Liver (tissue), 9 donors: ENCODE measurements around the gene DOCK2. TPM values are rescaled to one million over a fixed set of nuclear protein-coding genes. Genes with fewer than 3 reads are reported as not detected.

ENCODE experiments used
- DNase-seq: peaks from one replicate; pipeline ENCODE4 v3.0.0-alpha.2; 2017; ENCODE audit warnings: low spot score
- H3K27ac ChIP-seq, 2 donors: one replicate each; pipeline ENCODE4 v1.7.0; 2013; ENCODE audit warnings: inconsistent platforms in 2 of 2, low read length in 2 of 2, control low read depth in 1 of 2, low read depth in 1 of 2, mild to moderate bottlenecking in 1 of 2
- H3K27me3 ChIP-seq, 4 donors: one replicate each; pipeline versions ENCODE4 v1.6.1 to v1.7.0; 2013; ENCODE audit warnings: low read length in 3 of 4, inconsistent platforms in 1 of 4, mild to moderate bottlenecking in 1 of 4, moderate library complexity in 1 of 4; ENCODE audit not compliant: control insufficient read depth in 4 of 4, insufficient read depth in 4 of 4
- H3K36me3 ChIP-seq, 4 donors: one replicate each; pipeline versions ENCODE4 v1.6.1 to v1.7.0; 2013; ENCODE audit warnings: low read length in 3 of 4, mild to moderate bottlenecking in 3 of 4, low read depth in 1 of 4, moderate library complexity in 1 of 4; ENCODE audit not compliant: control insufficient read depth in 4 of 4, insufficient read depth in 3 of 4
- H3K4me1 ChIP-seq, 4 donors: one replicate each; pipeline versions ENCODE4 v1.6.1 to v1.7.0; 2013; ENCODE audit warnings: low read length in 3 of 4, mild to moderate bottlenecking in 3 of 4, moderate library complexity in 1 of 4; ENCODE audit not compliant: control insufficient read depth in 4 of 4, insufficient read depth in 4 of 4
- H3K4me3 ChIP-seq, 3 donors: one replicate each; pipeline versions ENCODE4 v1.6.1 to v1.7.0; 2013; ENCODE audit warnings: low read length in 3 of 3, control low read depth in 1 of 3, low read depth in 1 of 3, mild to moderate bottlenecking in 1 of 3
- H3K9ac ChIP-seq, 2 donors: one replicate each; pipeline ENCODE4 v1.7.0; 2013; ENCODE audit warnings: low read length in 2 of 2, mild to moderate bottlenecking in 2 of 2, moderate library complexity in 2 of 2, control low read depth in 1 of 2, low read depth in 1 of 2
- H3K9me3 ChIP-seq, 4 donors: one replicate each; pipeline versions ENCODE4 v1.6.1 to v1.7.0; 2013; ENCODE audit warnings: low read length in 3 of 4; ENCODE audit not compliant: control insufficient read depth in 4 of 4
- ATF3 ChIP-seq: IDR thresholded peaks from 2 replicates; pipeline ENCODE4 v1.6.1; 2016; ENCODE audit warnings: antibody characterized with exemption
- CTCF ChIP-seq: fragments of 150-350 bp; IDR thresholded peaks from 2 replicates; pipeline ENCODE4 v1.5.1; 2017; ENCODE audit warnings: improper control_type of control experiment, low read depth, low read length; ENCODE audit not compliant: missing input control
- EGR1 ChIP-seq, 2 donors: IDR thresholded peaks; 2 replicates each; pipeline ENCODE4 v1.6.1; 2016 to 2018; ENCODE audit warnings: antibody characterized with exemption in 2 of 2, low read depth in 2 of 2
- FOXA1 ChIP-seq: IDR thresholded peaks from 2 replicates; pipeline ENCODE4 v1.6.1; 2016; ENCODE audit warnings: antibody characterized with exemption
- FOXA2 ChIP-seq: IDR thresholded peaks from 2 replicates; pipeline ENCODE4 v1.6.1; 2016; ENCODE audit warnings: antibody characterized with exemption
- HNF4A ChIP-seq, 2 donors: conservative IDR thresholded peaks; 2 replicates each; pipeline ENCODE4 v1.6.1; 2016; ENCODE audit warnings: antibody characterized with exemption in 2 of 2, mild to moderate bottlenecking in 2 of 2
- HNF4G ChIP-seq: IDR thresholded peaks from 2 replicates; pipeline ENCODE4 v1.6.1; 2016; ENCODE audit warnings: antibody characterized with exemption
- JUND ChIP-seq, 2 donors: IDR thresholded peaks; 2 replicates each; pipeline ENCODE4 v1.6.1; 2016; ENCODE audit warnings: antibody characterized with exemption in 2 of 2
- MAX ChIP-seq: IDR thresholded peaks from 2 replicates; pipeline ENCODE4 v1.6.1; 2016; ENCODE audit warnings: antibody characterized with exemption
- NR2F2 ChIP-seq: IDR thresholded peaks from 2 replicates; pipeline ENCODE4 v1.6.1; 2016; ENCODE audit warnings: antibody characterized with exemption
- RAD21 ChIP-seq, 2 donors: IDR thresholded peaks; 2 replicates each; pipeline ENCODE4 v1.6.1; 2016; ENCODE audit warnings: antibody characterized with exemption in 2 of 2, mild to moderate bottlenecking in 2 of 2
- REST ChIP-seq: IDR thresholded peaks from 2 replicates; pipeline ENCODE4 v1.6.1; 2016; ENCODE audit warnings: antibody characterized with exemption, mild to moderate bottlenecking
- RXRA ChIP-seq, 2 donors: IDR thresholded peaks; 2 replicates each; pipeline ENCODE4 v1.6.1; 2017 to 2018; ENCODE audit warnings: antibody characterized with exemption in 2 of 2, mild to moderate bottlenecking in 1 of 2
- SP1 ChIP-seq: IDR thresholded peaks from 2 replicates; pipeline ENCODE4 v1.6.1; 2018; ENCODE audit warnings: antibody characterized with exemption, mild to moderate bottlenecking
- TAF1 ChIP-seq: conservative IDR thresholded peaks from 2 replicates; pipeline ENCODE4 v1.6.1; 2016; ENCODE audit warnings: antibody characterized with exemption, mild to moderate bottlenecking
- YY1 ChIP-seq: IDR thresholded peaks from 2 replicates; pipeline ENCODE4 v1.6.1; 2016; ENCODE audit warnings: antibody characterized with exemption, mild to moderate bottlenecking
- ZBTB33 ChIP-seq: IDR thresholded peaks from 2 replicates; pipeline ENCODE4 v1.6.1; 2016; ENCODE audit warnings: antibody characterized with exemption
- WGBS: extraction: QIAGEN DNeasy Blood & Tissue Kit; methylation state at CpG from one replicate; pipeline ENCODE4 v1.1.7; 2013; 5-methylcytosine and 5-hydroxymethylcytosine counted together
- polyA plus RNA-seq, 2 donors: library from polyadenylated mRNA; stranded (reverse) in 1 of 2; unstranded in 1 of 2; fragments of 200-250 nt in 1 of 2; fragments of >200 nt in 1 of 2; fragmentation: Nextera tagmentation in 1 of 2; extraction: Ambion mirVana in 1 of 2; gene quantifications; one replicate each; pipeline versions ENCODE4 v1.2.1 to v1.2.3, GENCODE V29; 2013 to 2015
- total RNA-seq, 2 donors: library from RNA; depleted of rRNA; stranded (reverse); fragments of >200 nt; gene quantifications; one replicate each; pipeline ENCODE4 v1.2.3, GENCODE V29; 2014
- donor health status: healthy.
- donor health status: healthy.
- donor health status: healthy.
- donor health status: healthy.
- donor health status: healthy.

DOCK2 gene
- total and polyA plus RNA-seq, 4 donors: 2.3 to 26.6 (median 8.2) TPM

GRCh38 chr5:169606279-169606678 lies 30.8 kb upstream of the DOCK2 start (continued):
- TF ChIP-seq ATF3: no peak
- no peak for TF ChIP-seq MAX

GRCh38 chr5:169607882-169608281 lies 29.2 kb upstream of the DOCK2 start:
- Histone ChIP-seq H3K9me3 (no peaks in the 10 kb centered on the region), H3K9ac (no peak overlapping the region), H3K27me3 (peaks cover 0 to 3% (median 0%) of the 10 kb centered on the region in 4 donors), H3K4me1 (no peaks in the 10 kb centered on the region), H3K4me3 (no peak overlapping the region), H3K36me3 (peaks cover 0 to 2% (median 0%) of the 10 kb centered on the region in 4 donors), H3K27ac (no peak overlapping the region)
- WGBS: 75% methylated on average over 2 of the region's 2 CpGs
- TF ChIP-seq ZBTB33: no peak
- TF ChIP-seq HNF4A (conservative IDR thresholded peaks at IDR 0.05): no peak
- no peak for TF ChIP-seq FOXA2
- no peak for TF ChIP-seq JUND (IDR thresholded peaks at IDR 0.05)
- no peak for TF ChIP-seq YY1
- TF ChIP-seq ATF3: no peak
- TF ChIP-seq TAF1: no peak
- TF ChIP-seq NR2F2: no peak
- no peak for TF ChIP-seq FOXA1
- no peak for TF ChIP-seq HNF4G
- no peak for TF ChIP-seq MAX
- no peak for TF ChIP-seq EGR1 (IDR thresholded peaks at IDR 0.05; ENCODE audit: low read depth in 2 of 2)
- TF ChIP-seq RAD21 (IDR thresholded peaks at IDR 0.05): no peak
- TF ChIP-seq SP1: no peak
- no peak for TF ChIP-seq RXRA (IDR thresholded peaks at IDR 0.05)
- TF ChIP-seq REST: no peak
- no peak for DNase-seq

- H3K4me3 ChIP-seq: no peak overlapping the region
- 68% methylated on average over 3 of the region's 3 CpGs for WGBS
- no peak for DNase-seq
- TF ChIP-seq HNF4G: no peak
- TF ChIP-seq ZBTB33: no peak
- TF ChIP-seq EGR1 (IDR thresholded peaks at IDR 0.05; ENCODE audit: low read depth in 2 of 2): no peak
- TF ChIP-seq YY1: no peak
- TF ChIP-seq NR2F2: no peak
- TF ChIP-seq CTCF: no peak
- TF ChIP-seq SP1: no peak
- no peak for TF ChIP-seq JUND (IDR thresholded peaks at IDR 0.05)
- TF ChIP-seq HNF4A (conservative IDR thresholded peaks at IDR 0.05): no peak
- TF ChIP-seq MAX: no peak
- no peak for TF ChIP-seq RXRA (IDR thresholded peaks at IDR 0.05)
- no peak for TF ChIP-seq RAD21 (IDR thresholded peaks at IDR 0.05)
Observed at GRCh38 chr5:169609716-169610115, 27.4 kb upstream of the DOCK2 start.

More at GRCh38 chr5:169609716-169610115, 27.4 kb upstream of the DOCK2 start:
- no peak overlapping the region for H3K9ac ChIP-seq
- H3K27me3 ChIP-seq: peaks cover 0 to 3% (median 0%) of the 10 kb centered on the region in 4 donors
- no peaks in the 10 kb centered on the region for H3K36me3 ChIP-seq
- no peaks in the 10 kb centered on the region for H3K4me1 ChIP-seq
- no peaks in the 10 kb centered on the region for H3K9me3 ChIP-seq
- H3K27ac ChIP-seq: no peak overlapping the region
